GM23338 (cell line): ENCODE measurements around the gene DLG2. TPM values are rescaled to one million over a fixed set of nuclear protein-coding genes. Genes with fewer than 3 reads are reported as not detected.

ENCODE experiments used
- ATAC-seq: fragments of 200-7000 bp; cut with Tn5 transposase; 3 replicates; pipeline ENCODE4 v1.9.1; 2020
- DNase-seq: peaks from one replicate; pipeline ENCODE4 v3.0.0-alpha.2; 2015; ENCODE audit warnings: low spot score
- H2AFZ ChIP-seq: fragments of 200-600 bp; sonication (generic); 2 replicates; pipeline ENCODE4 v1.8.0; 2016; ENCODE audit warnings: antibody characterized with exemption, mild to moderate bottlenecking, moderate library complexity
- H3F3A ChIP-seq: fragments of 200-600 bp; sonication (generic); replicated peaks from 2 replicates; pipeline ENCODE4 v1.8.0; 2017; ENCODE audit warnings: antibody characterized with exemption, mixed run types, low read depth
- H3K27ac ChIP-seq: fragments of 200-600 bp; sonication (generic); 2 replicates; pipeline ENCODE4 v1.6.1; 2016; ENCODE audit warnings: low read depth
- H3K27me3 ChIP-seq: fragments of 200-600 bp; sonication (generic); 2 replicates; pipeline ENCODE4 v1.8.0; 2016; ENCODE audit warnings: mild to moderate bottlenecking, mixed run types, moderate library complexity; ENCODE audit not compliant: insufficient read depth
- H3K36me3 ChIP-seq: fragments of 200-600 bp; sonication (generic); 2 replicates; pipeline ENCODE4 v1.8.0; 2016; ENCODE audit warnings: mild to moderate bottlenecking; ENCODE audit not compliant: insufficient read depth
- H3K4me1 ChIP-seq: fragments of 200-600 bp; sonication (generic); 2 replicates; pipeline ENCODE4 v1.8.0; 2016; ENCODE audit warnings: mild to moderate bottlenecking, moderate library complexity; ENCODE audit not compliant: insufficient read depth
- H3K4me2 ChIP-seq: fragments of 200-600 bp; sonication (generic); 2 replicates; pipeline ENCODE4 v1.7.1; 2017; ENCODE audit warnings: mixed run types
- H3K4me3 ChIP-seq: fragments of 200-600 bp; sonication (generic); 2 replicates; pipeline ENCODE4 v1.6.1; 2016; ENCODE audit warnings: mixed run types
- H3K79me2 ChIP-seq: fragments of 200-600 bp; sonication (generic); replicated peaks from 2 replicates; pipeline ENCODE4 v1.8.0; 2017; ENCODE audit warnings: mild to moderate bottlenecking; ENCODE audit not compliant: insufficient read depth
- H3K9me2 ChIP-seq: fragments of 200-600 bp; sonication (generic); 2 replicates; pipeline ENCODE4 v1.8.0; 2017; ENCODE audit not compliant: insufficient read depth
- H4K20me1 ChIP-seq: fragments of 200-600 bp; sonication (generic); replicated peaks from 2 replicates; pipeline ENCODE4 v1.8.0; 2017; ENCODE audit warnings: mild to moderate bottlenecking; ENCODE audit not compliant: insufficient read depth
- H3K27ac Mint-ChIP-seq: 2 replicates; pipeline ENCODE4 v1.8.0; 2020; ENCODE audit warnings: inconsistent platforms, mild to moderate bottlenecking, moderate library complexity, mixed read lengths
- H3K27me3 Mint-ChIP-seq: 3 replicates; pipeline ENCODE4 v1.8.0; 2022; ENCODE audit warnings: low read depth, mild to moderate bottlenecking, moderate library complexity, mixed read lengths, inconsistent platforms; ENCODE audit not compliant: insufficient read depth, poor library complexity
- H3K36me3 Mint-ChIP-seq: 3 replicates; pipeline ENCODE4 v1.8.0; 2021; ENCODE audit warnings: low read depth, mild to moderate bottlenecking, inconsistent platforms, moderate library complexity, mixed read lengths
- H3K4me1 Mint-ChIP-seq: 3 replicates; pipeline ENCODE4 v1.8.0; 2020; ENCODE audit warnings: mild to moderate bottlenecking, inconsistent platforms, mixed read lengths
- H3K4me3 Mint-ChIP-seq: 3 replicates; pipeline ENCODE4 v1.8.0; 2021; ENCODE audit warnings: moderate library complexity, mild to moderate bottlenecking, inconsistent platforms, mixed read lengths
- H3K9me3 Mint-ChIP-seq: 3 replicates; pipeline ENCODE4 v1.8.0; 2020; ENCODE audit warnings: moderate library complexity, mild to moderate bottlenecking, inconsistent platforms, mixed read lengths
- ETS1 ChIP-seq: IDR thresholded peaks from 2 replicates; pipeline ENCODE4 v1.6.1; 2016; ENCODE audit warnings: antibody characterized with exemption
- ZNF462 ChIP-seq: fragments of 250-450 bp; sonication (Bioruptor Pico); IDR thresholded peaks from 2 replicates; pipeline ENCODE4 v1.5.0; 2020; ENCODE audit warnings: mild to moderate bottlenecking, moderate library complexity
- polyA plus RNA-seq: library from polyadenylated mRNA; unstranded; fragments of >200 nt; fragmentation: Nextera tagmentation; extraction: Ambion mirVana; gene quantifications from 2 replicates; pipeline ENCODE4 v1.2.1, GENCODE V29; 2016
- total RNA-seq: library from RNA; depleted of rRNA; stranded (reverse); fragments of >200 nt; shearing (Covaris generic); gene quantifications from 2 replicates; pipeline ENCODE4 v1.2.3, GENCODE V29; 2014

Gene DLG2
- total and polyA plus RNA-seq, 2 experiments from 2014 or later: 19.8 to 21.5 TPM

GRCh38 chr11:84372381-84372950 is 1254.7 kb downstream of the DLG2 start (continued):
- no peak for TF ChIP-seq ZNF462 (CRISPR knock-in tag)

- Histone ChIP-seq H3K4me1 (no peaks in the 10 kb centered on the region), H3K4me2 (no peak overlapping the region), H2AFZ (no peak overlapping the region), H4K20me1 (no peaks in the 10 kb centered on the region), H3K9me2 (no peaks in the 10 kb centered on the region), H3K36me3 (no peaks in the 10 kb centered on the region), H3F3A (no peaks in the 10 kb centered on the region), H3K4me3 (no peak overlapping the region), H3K79me2 (no peaks in the 10 kb centered on the region), H3K27ac (no peak overlapping the region), H3K27me3 (no peaks in the 10 kb centered on the region)
- no peaks in the 10 kb centered on the region; the same call in 2 of the 3 replicates for H3K9me3 Mint-ChIP-seq
- H3K27me3 Mint-ChIP-seq: no peaks in the 10 kb centered on the region
- no peak overlapping the region for H3K27ac Mint-ChIP-seq
- no peak for TF ChIP-seq ETS1
- H3K4me3 Mint-ChIP-seq: no peak overlapping the region
- no peaks in the 10 kb centered on the region; the same call in 2 of the 3 replicates for H3K36me3 Mint-ChIP-seq
- no peak for ATAC-seq
- DNase-seq: no peak
- H3K4me1 Mint-ChIP-seq: peaks cover 10% of the 10 kb centered on the region; the same call in 2 of the 3 replicates
Measured at GRCh38 chr11:84358034-84358433, 1269.1 kb downstream of the DLG2 start.
